Thymus (tissue), 11 donors: ENCODE data around the gene KCNQ1. TPM values are rescaled to one million over a fixed set of nuclear protein-coding genes. Genes with fewer than 3 reads are reported as not detected.

Experiments
- DNase-seq, 9 donors: peaks; one replicate each; pipeline ENCODE4 v3.0.0-alpha.2; 2013; ENCODE audit warnings: low spot score in 9 of 9, low read depth in 6 of 9, missing footprints in 1 of 9
- H3K27ac ChIP-seq, 2 donors: one replicate each; pipeline ENCODE4 v1.5.1; 2013; ENCODE audit warnings: control low read depth in 1 of 2, low read depth in 1 of 2, low read length in 1 of 2, mild to moderate bottlenecking in 1 of 2, moderate library complexity in 1 of 2
- H3K27me3 ChIP-seq, 2 donors: one replicate each; pipeline ENCODE4 v1.5.1; 2013; ENCODE audit warnings: low read length in 1 of 2; ENCODE audit not compliant: control insufficient read depth in 2 of 2, insufficient read depth in 1 of 2
- H3K36me3 ChIP-seq, 2 donors: one replicate each; pipeline ENCODE4 v1.5.1; 2013; ENCODE audit warnings: low read length in 1 of 2, mild to moderate bottlenecking in 1 of 2, moderate library complexity in 1 of 2; ENCODE audit not compliant: control insufficient read depth in 2 of 2, insufficient read depth in 2 of 2
- H3K4me1 ChIP-seq, 2 donors: one replicate each; pipeline ENCODE4 v1.5.1; 2013; ENCODE audit warnings: low read length in 2 of 2; ENCODE audit not compliant: control insufficient read depth in 2 of 2, insufficient read depth in 2 of 2
- H3K4me3 ChIP-seq, 2 donors: one replicate each; pipeline ENCODE4 v1.5.1; 2013; ENCODE audit warnings: low read length in 2 of 2, control low read depth in 1 of 2, mild to moderate bottlenecking in 1 of 2
- H3K9me3 ChIP-seq, 2 donors: one replicate each; pipeline ENCODE4 v1.5.1; 2013; ENCODE audit warnings: low read length in 1 of 2, mild to moderate bottlenecking in 1 of 2; ENCODE audit not compliant: control insufficient read depth in 2 of 2, insufficient read depth in 1 of 2
- whole genome bisulfite sequencing: extraction: QIAGEN DNeasy Blood & Tissue Kit; methylation state at CpG from one replicate; pipeline ENCODE4 v1.1.7; 2013; 5-methylcytosine and 5-hydroxymethylcytosine counted together
- polyA plus RNA-seq: library from polyadenylated mRNA; stranded (reverse); fragments of 200-250 nt; gene quantifications from one replicate; pipeline ENCODE4 v1.2.3, GENCODE V29; 2013
- total RNA-seq: library from RNA; stranded (reverse); fragments of 120-200 nt; gene quantifications from one replicate; pipeline ENCODE4 v1.2.4, GENCODE V29; 2013
- donor health status: healthy.

KCNQ1 gene
- total and polyA plus RNA-seq, 2 donors = 0.94 to 3.7 TPM

- H3K4me1 ChIP-seq = peaks cover 0 to 13% of the 10 kb centered on the region in 2 donors
- H3K9me3 ChIP-seq = peaks cover 0 to 8% of the 10 kb centered on the region in 2 donors
- no peak overlapping the region for H3K27ac ChIP-seq
- DNase-seq = no peak
- H3K36me3 ChIP-seq = no peaks in the 10 kb centered on the region
- 97% methylated on average over 18 of the region's 18 CpGs for WGBS
- H3K4me3 ChIP-seq = no peak overlapping the region
- H3K27me3 ChIP-seq = no peaks in the 10 kb centered on the region
Observed at GRCh38 chr11:2728663-2729332, 284.0 kb downstream of the KCNQ1 start.

GRCh38 chr11:2729841-2730240 lies 285.0 kb downstream of the KCNQ1 start:
- Histone ChIP-seq H3K27me3 (no peaks in the 10 kb centered on the region), H3K36me3 (no peaks in the 10 kb centered on the region), H3K27ac (no peak overlapping the region), H3K4me1 (peaks cover 0 to 8% of the 10 kb centered on the region in 2 donors), H3K4me3 (no peak overlapping the region), H3K9me3 (peaks cover 0 to 8% of the 10 kb centered on the region in 2 donors)
- DNase-seq = no peak
- WGBS = 98% methylated on average over 9 of the region's 9 CpGs

DNA sequence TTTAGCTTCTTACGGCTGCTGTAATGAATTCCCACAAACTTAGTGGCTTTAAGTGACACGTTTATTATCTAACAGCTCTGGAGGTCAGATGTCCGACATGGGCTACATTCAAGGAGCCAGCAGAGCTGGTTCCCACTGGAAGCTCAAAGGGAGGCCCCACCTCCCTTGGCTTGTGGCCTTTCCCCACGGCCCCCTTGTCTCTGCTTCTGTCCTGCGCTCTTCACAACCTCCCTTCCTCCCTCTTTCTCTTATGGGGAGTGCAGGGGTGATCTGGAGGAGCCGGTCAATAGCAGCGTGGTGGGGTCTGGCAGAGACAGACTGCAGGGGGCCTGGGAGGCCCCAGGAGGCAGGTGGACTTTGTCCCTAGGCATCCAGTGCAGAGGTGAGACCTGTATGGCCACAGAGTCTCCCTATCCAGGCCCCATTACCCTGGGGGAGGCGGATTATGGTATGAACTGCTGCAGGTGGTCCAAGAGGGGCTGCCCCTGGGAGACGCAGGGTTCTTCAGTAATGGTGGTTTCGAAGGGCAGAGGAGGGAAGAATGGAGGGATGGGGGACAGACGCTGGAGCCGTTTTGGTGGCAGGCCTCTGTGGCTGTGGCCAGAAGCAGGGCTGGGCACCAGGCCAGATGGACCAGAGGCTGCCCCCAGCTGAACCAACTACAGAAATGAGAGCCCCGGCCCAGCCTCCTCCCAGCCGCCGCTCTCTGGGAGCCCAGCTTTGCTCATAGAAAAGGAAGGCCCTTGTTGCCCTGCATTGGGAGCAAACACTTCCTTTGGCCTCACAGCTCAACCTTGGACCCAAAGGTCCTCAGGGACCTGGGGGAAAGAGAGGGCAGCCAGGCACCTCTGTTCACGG lies 285.7 kb downstream of the KCNQ1 start:
- WGBS = 95% methylated on average over 16 of the region's 16 CpGs
- Histone ChIP-seq H3K9me3 (peaks cover 0 to 8% of the 10 kb centered on the region in 2 donors), H3K27ac (no peak overlapping the region), H3K4me1 (peaks cover 0 to 3% of the 10 kb centered on the region in 2 donors), H3K36me3 (no peaks in the 10 kb centered on the region), H3K27me3 (no peaks in the 10 kb centered on the region), H3K4me3 (no peak overlapping the region)
- DNase-seq = no peak

DNA sequence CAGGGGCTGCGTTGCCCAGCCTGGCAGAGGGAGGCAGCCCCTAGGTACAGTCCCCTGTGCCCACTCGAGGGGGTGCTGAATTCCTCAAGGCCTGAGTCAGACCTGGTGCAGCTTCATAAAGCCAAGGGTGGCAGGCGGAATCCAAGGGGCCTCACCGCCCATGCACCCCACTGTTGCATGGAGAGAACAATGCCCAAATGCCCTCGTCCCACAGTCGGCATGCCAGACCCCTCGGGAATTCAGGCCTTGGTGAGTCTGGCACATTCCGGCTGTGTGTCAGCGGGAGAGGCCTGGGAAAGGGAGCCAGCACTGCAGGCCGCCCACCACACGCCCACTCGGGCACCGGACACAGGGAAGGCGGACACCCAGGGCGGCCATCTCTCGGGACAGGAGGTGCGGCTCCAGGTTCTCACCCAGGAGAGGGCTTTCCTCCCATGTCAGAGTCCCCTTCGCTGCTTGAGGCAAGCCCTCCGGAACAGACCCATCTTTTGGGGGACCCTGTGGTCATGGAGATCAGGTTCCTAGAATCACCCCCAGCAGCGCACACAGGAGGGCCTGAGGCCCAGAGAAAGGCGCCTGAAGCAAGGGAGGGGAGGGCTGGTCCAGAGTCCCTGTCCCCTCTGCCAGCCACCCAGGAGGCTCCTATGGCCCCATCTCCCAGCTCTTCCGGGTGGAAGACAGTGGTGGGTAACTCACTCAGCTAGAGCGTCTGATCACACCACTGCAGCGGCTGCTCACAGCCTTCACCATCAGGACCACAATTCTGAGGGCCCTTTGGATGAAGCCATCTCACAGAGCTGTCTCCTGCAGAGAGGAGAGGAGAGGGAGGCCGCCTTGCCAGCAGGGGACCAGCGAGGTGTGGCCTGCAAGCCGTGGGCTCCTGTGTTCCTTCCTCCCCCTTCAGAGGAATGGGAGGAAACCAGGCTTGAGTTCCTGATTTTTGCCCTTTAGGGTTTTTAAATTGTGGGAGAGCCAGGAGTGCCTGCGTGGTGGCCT lies 286.6 kb downstream of the KCNQ1 start:
- Histone ChIP-seq H3K9me3 (peaks cover 0 to 8% of the 10 kb centered on the region in 2 donors), H3K27ac (no peak overlapping the region), H3K27me3 (no peaks in the 10 kb centered on the region), H3K4me1 (no peaks in the 10 kb centered on the region), H3K36me3 (no peaks in the 10 kb centered on the region), H3K4me3 (no peak overlapping the region)
- WGBS = 95% methylated on average over 28 of the region's 28 CpGs
- no peak for DNase-seq

- Histone ChIP-seq H3K4me1 (no peaks in the 10 kb centered on the region), H3K27ac (no peak overlapping the region), H3K27me3 (no peaks in the 10 kb centered on the region), H3K9me3 (no peaks in the 10 kb centered on the region), H3K36me3 (no peaks in the 10 kb centered on the region), H3K4me3 (no peak overlapping the region)
- no peak for DNase-seq
- 95% methylated on average over 32 of the region's 32 CpGs for WGBS
Observed at GRCh38 chr11:2732261-2732939, 287.6 kb downstream of the KCNQ1 start.

GRCh38 chr11:2732940-2733628 lies 288.3 kb downstream of the KCNQ1 start:
- no peak overlapping the region for H3K4me3 ChIP-seq
- WGBS = 93% methylated on average over 12 of the region's 12 CpGs

DNA sequence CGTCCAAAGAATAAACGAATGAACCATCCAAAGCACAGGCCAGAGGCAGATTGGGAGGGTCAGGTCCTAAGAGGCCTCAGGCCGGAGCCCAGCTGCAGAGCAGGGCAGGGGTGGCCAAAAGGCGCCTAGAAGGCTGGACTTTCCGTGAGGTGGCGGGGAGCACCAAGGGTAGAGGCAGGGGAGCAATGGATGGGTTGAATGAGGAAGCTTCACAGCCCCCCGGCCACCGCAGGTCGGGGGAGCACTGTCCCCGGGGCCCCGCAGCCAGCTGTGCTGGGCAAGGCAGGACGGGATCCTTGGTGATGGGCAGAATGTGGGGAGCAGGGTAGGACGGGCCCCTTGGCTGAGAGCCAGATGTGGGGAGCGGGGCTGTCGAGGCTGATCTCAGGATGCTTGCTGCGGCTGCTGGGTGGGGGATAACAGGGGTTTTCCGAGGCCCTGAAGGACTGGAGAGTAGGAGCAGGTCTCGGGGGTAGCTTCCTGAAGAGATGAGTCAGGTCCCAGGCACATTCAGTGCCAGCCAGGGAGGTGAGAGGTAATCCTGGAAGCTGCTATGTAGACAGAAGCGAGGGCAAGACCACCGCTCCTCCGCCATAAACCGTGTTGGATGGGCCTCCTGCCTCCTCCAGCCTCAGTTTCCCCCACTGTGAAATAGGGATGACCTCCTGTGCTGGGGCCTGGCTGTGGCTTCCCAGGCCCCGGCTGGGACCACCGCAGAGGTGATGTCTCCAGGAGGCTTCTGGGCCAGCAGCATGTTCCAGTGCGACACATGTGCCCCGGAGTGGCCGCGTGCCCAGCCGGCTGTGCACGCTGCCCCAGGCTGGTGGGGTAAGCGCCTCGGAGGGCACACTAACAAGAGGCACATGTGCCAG lies 289.6 kb downstream of the KCNQ1 start:
- Histone ChIP-seq H3K27me3 (no peaks in the 10 kb centered on the region), H3K4me3 (no peak overlapping the region), H3K27ac (no peak overlapping the region), H3K9me3 (no peaks in the 10 kb centered on the region), H3K36me3 (no peaks in the 10 kb centered on the region), H3K4me1 (no peaks in the 10 kb centered on the region)
- 93% methylated on average over 32 of the region's 32 CpGs for WGBS
- no peak for DNase-seq

More at GRCh38 chr11:2732940-2733628, 288.3 kb downstream of the KCNQ1 start:
- Histone ChIP-seq H3K36me3 (no peaks in the 10 kb centered on the region), H3K4me1 (no peaks in the 10 kb centered on the region), H3K27ac (no peak overlapping the region), H3K27me3 (no peaks in the 10 kb centered on the region), H3K9me3 (no peaks in the 10 kb centered on the region)
- DNase-seq = no peak
